ENCODE results near the gene FTSJ3.

Gene FTSJ3

GRCh38 chr17:63836811-63837210, 9.3 kb upstream of the FTSJ3 start:
- peaks cover 35% of the 10 kb centered on the region for H3K4me1 Mint-ChIP-seq
- DNase-seq (no peak), ATAC-seq (no peak)
- H3K36me3 Mint-ChIP-seq (ENCODE audit: low read depth) = peaks cover 24% of the 10 kb centered on the region
- H3K27ac Mint-ChIP-seq = no peak overlapping the region
- H3K27me3 Mint-ChIP-seq = no peaks in the 10 kb centered on the region
- H3K4me3 Mint-ChIP-seq = no peak overlapping the region
- no peaks in the 10 kb centered on the region for H3K9me3 Mint-ChIP-seq

GRCh38 chr17:63835167-63835720, 7.8 kb upstream of the FTSJ3 start:
- no peaks in the 10 kb centered on the region for H3K27me3 Mint-ChIP-seq
- H3K27ac Mint-ChIP-seq = peak overlapping the region; percentile 27
- H3K36me3 Mint-ChIP-seq (ENCODE audit: low read depth) = peaks cover 39% of the 10 kb centered on the region
- H3K9me3 Mint-ChIP-seq = no peaks in the 10 kb centered on the region
- no peak for ATAC-seq
- H3K4me1 Mint-ChIP-seq = peaks cover 38% of the 10 kb centered on the region
- no peak for DNase-seq
- no peak overlapping the region for H3K4me3 Mint-ChIP-seq

GRCh38 chr17:63834431-63835166, 7.1 kb upstream of the FTSJ3 start:
- no peaks in the 10 kb centered on the region for H3K9me3 Mint-ChIP-seq
- peak; percentile 62 for DNase-seq
- no peaks in the 10 kb centered on the region for H3K27me3 Mint-ChIP-seq
- no peak overlapping the region for H3K27ac Mint-ChIP-seq
- no peak overlapping the region for H3K4me3 Mint-ChIP-seq
- H3K4me1 Mint-ChIP-seq = peaks cover 44% of the 10 kb centered on the region
- H3K36me3 Mint-ChIP-seq (ENCODE audit: low read depth) = peaks cover 45% of the 10 kb centered on the region
- ATAC-seq = peak; percentile 79

- peaks cover 52% of the 10 kb centered on the region for H3K36me3 Mint-ChIP-seq (ENCODE audit: low read depth)
- no peak for ATAC-seq
- peak overlapping the region; percentile 44 for H3K27ac Mint-ChIP-seq
- DNase-seq = no peak
- no peaks in the 10 kb centered on the region for H3K9me3 Mint-ChIP-seq
- peaks cover 44% of the 10 kb centered on the region for H3K4me1 Mint-ChIP-seq
- no peaks in the 10 kb centered on the region for H3K27me3 Mint-ChIP-seq
- H3K4me3 Mint-ChIP-seq = no peak overlapping the region
Observed at GRCh38 chr17:63833741-63834373, 6.4 kb upstream of the FTSJ3 start.

- no peak overlapping the region for H3K4me3 Mint-ChIP-seq
- H3K36me3 Mint-ChIP-seq (ENCODE audit: low read depth) = peaks cover 59% of the 10 kb centered on the region
- H3K9me3 Mint-ChIP-seq = no peaks in the 10 kb centered on the region
- ATAC-seq (no peak), DNase-seq (no peak)
- no peaks in the 10 kb centered on the region for H3K27me3 Mint-ChIP-seq
- peaks cover 48% of the 10 kb centered on the region for H3K4me1 Mint-ChIP-seq
- no peak overlapping the region for H3K27ac Mint-ChIP-seq
Observed at GRCh38 chr17:63833026-63833740, 5.7 kb upstream of the FTSJ3 start.

- H3K27me3 Mint-ChIP-seq = no peaks in the 10 kb centered on the region
- H3K36me3 Mint-ChIP-seq (ENCODE audit: low read depth) = peaks cover 64% of the 10 kb centered on the region
- no peaks in the 10 kb centered on the region for H3K9me3 Mint-ChIP-seq
- DNase-seq (no peak), ATAC-seq (no peak)
- H3K27ac Mint-ChIP-seq = no peak overlapping the region
- no peak overlapping the region for H3K4me3 Mint-ChIP-seq
- peaks cover 51% of the 10 kb centered on the region for H3K4me1 Mint-ChIP-seq
Observed at GRCh38 chr17:63832455-63832854, 5.0 kb upstream of the FTSJ3 start.

GRCh38 chr17:63832014-63832413, 4.6 kb upstream of the FTSJ3 start:
- ATAC-seq = no peak
- H3K27ac Mint-ChIP-seq = peak overlapping the region; percentile 35
- DNase-seq = no peak
- H3K9me3 Mint-ChIP-seq = no peaks in the 10 kb centered on the region
- H3K36me3 Mint-ChIP-seq (ENCODE audit: low read depth) = peaks cover 67% of the 10 kb centered on the region
- peaks cover 53% of the 10 kb centered on the region for H3K4me1 Mint-ChIP-seq
- no peaks in the 10 kb centered on the region for H3K27me3 Mint-ChIP-seq
- H3K4me3 Mint-ChIP-seq = no peak overlapping the region

GRCh38 chr17:63831505-63831904, 4.0 kb upstream of the FTSJ3 start:
- no peaks in the 10 kb centered on the region for H3K27me3 Mint-ChIP-seq
- ATAC-seq (no peak), DNase-seq (no peak)
- no peaks in the 10 kb centered on the region for H3K9me3 Mint-ChIP-seq
- H3K4me1 Mint-ChIP-seq = peaks cover 58% of the 10 kb centered on the region
- H3K36me3 Mint-ChIP-seq (ENCODE audit: low read depth) = peaks cover 72% of the 10 kb centered on the region
- peak overlapping the region; percentile 35 for H3K27ac Mint-ChIP-seq
- H3K4me3 Mint-ChIP-seq = no peak overlapping the region

GRCh38 chr17:63830904-63831491, 3.5 kb upstream of the FTSJ3 start:
- no peaks in the 10 kb centered on the region for H3K27me3 Mint-ChIP-seq
- H3K4me3 Mint-ChIP-seq = no peak overlapping the region
- peaks cover 76% of the 10 kb centered on the region for H3K36me3 Mint-ChIP-seq (ENCODE audit: low read depth)
- no peak for ATAC-seq
- H3K4me1 Mint-ChIP-seq = peaks cover 63% of the 10 kb centered on the region
- peak overlapping the region; percentile 35 for H3K27ac Mint-ChIP-seq
- no peak for DNase-seq
- no peaks in the 10 kb centered on the region for H3K9me3 Mint-ChIP-seq

- H3K36me3 Mint-ChIP-seq (ENCODE audit: low read depth) = peaks cover 78% of the 10 kb centered on the region
- H3K9me3 Mint-ChIP-seq = no peaks in the 10 kb centered on the region
- H3K4me1 Mint-ChIP-seq = peaks cover 69% of the 10 kb centered on the region
- no peaks in the 10 kb centered on the region for H3K27me3 Mint-ChIP-seq
- no peak for DNase-seq
- no peak for ATAC-seq
- H3K27ac Mint-ChIP-seq = peak overlapping the region; percentile 100
- no peak overlapping the region for H3K4me3 Mint-ChIP-seq
Observed at GRCh38 chr17:63830278-63830677, 2.8 kb upstream of the FTSJ3 start.

- H3K4me3 Mint-ChIP-seq = peak overlapping the region; percentile 100
- H3K27ac Mint-ChIP-seq = peak overlapping the region; percentile 100
- no peaks in the 10 kb centered on the region for H3K27me3 Mint-ChIP-seq
- ATAC-seq (no peak), DNase-seq (no peak)
- peaks cover 82% of the 10 kb centered on the region for H3K36me3 Mint-ChIP-seq (ENCODE audit: low read depth)
- H3K9me3 Mint-ChIP-seq = no peaks in the 10 kb centered on the region
- peaks cover 70% of the 10 kb centered on the region for H3K4me1 Mint-ChIP-seq
Observed at GRCh38 chr17:63828936-63829335, 1.5 kb upstream of the FTSJ3 start.

- no peak for DNase-seq
- Mint-ChIP-seq H3K4me1 (peaks cover 78% of the 10 kb centered on the region), H3K4me3 (peak overlapping the region; percentile 100), H3K27me3 (no peaks in the 10 kb centered on the region), H3K27ac (peak overlapping the region; percentile 100), H3K9me3 (no peaks in the 10 kb centered on the region), H3K36me3 (ENCODE audit: low read depth) (peaks cover 85% of the 10 kb centered on the region)
- no peak for ATAC-seq
Observed at GRCh38 chr17:63827801-63828221, 348 bp upstream of the FTSJ3 start.

GRCh38 chr17:63826468-63827001, 928 bp downstream of the FTSJ3 start:
- Mint-ChIP-seq H3K36me3 (ENCODE audit: low read depth) (peaks cover 89% of the 10 kb centered on the region), H3K4me1 (peaks cover 84% of the 10 kb centered on the region), H3K27me3 (no peaks in the 10 kb centered on the region), H3K4me3 (peak overlapping the region; percentile 100), H3K27ac (peak overlapping the region; percentile 100), H3K9me3 (no peaks in the 10 kb centered on the region)
- DNase-seq (no peak), ATAC-seq (peak; percentile 0)

- Mint-ChIP-seq H3K4me3 (no peak overlapping the region), H3K27me3 (no peaks in the 10 kb centered on the region), H3K36me3 (ENCODE audit: low read depth) (peaks cover 86% of the 10 kb centered on the region), H3K4me1 (peaks cover 68% of the 10 kb centered on the region), H3K9me3 (no peaks in the 10 kb centered on the region), H3K27ac (peak overlapping the region; percentile 47)
- no peak for DNase-seq
- ATAC-seq = no peak
Observed at GRCh38 chr17:63824362-63824761, 3.1 kb downstream of the FTSJ3 start.

All from activated naive CD8-positive, alpha-beta T cell treated with anti-CD3 and anti-CD28 coated beads, Interleukin-2, amount 50 U/mL, for 24 hours (primary cell).